NCI-H128 (cell line): ENCODE data around the gene SCART1.
"Not testable (repeated sequence)": the region's sequence is repeated elsewhere in the genome, so short reads cannot be mapped to it uniquely, and the experiment has no call there.

Source experiments
- DNase-seq: peaks from one replicate; lab custom pipeline; 2025; ENCODE audit not compliant: unreplicated experiment; lab: John Stamatoyannopoulos, UW

SCART1 gene

DNA sequence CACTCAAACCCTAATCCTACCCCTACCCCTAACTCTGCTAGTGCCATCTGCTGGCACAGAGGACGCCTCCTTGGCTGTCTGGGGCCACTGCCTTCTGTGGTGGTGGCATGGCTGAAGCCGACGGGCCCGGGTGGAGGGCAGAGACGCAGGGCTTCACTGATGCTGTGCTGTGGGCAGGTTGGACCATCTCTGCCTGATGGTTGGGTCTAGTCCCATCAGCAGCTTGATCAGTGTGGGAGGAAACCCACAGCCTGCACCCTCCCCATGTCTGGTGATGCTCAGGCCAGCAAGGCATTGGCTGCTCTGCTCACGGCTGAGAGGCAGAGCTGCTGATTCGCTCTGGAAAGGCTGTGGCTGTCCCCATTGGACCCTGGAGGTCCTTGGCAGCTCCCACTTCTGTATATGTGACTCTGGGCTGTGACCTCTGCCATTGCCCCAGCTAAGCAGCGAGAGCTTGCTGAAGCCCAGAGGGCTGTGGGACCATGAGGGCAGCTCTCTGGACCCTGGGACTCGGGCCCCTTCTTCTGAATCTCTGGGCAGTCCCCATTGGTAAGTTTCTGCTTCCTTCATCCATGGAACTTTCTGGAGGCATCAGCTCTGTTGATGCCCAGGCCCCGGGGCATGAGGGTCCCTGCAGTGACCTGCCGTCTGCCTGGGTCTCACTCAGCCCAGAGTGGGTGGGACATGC lies at the start of gene SCART1:
SCART1 (plus strand) TSS at position 430 of the 688 bp plus-strand sequence; CDS start at position 483, 53 bp downstream.
- no peak for DNase-seq

DNA sequence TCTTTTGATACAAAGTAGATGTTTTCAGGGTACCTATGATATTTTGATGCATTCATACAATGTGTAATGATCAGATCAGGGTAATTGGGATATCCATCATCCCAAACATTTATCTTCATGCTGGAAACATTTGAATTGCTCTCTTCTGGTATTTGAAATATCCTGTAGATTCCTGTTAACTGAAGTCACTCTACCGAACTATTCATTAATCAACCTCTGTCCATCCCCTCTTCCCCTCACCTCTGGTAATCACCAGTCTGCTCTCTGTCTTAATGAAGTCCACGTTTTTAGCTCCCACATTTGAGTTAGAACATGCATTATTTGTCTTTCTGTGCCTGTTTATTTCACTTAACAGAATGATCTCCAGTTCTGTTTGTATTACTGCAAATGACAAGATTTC lies 48.5 kb upstream of the SCART1 start:
- no peak for DNase-seq

DNA sequence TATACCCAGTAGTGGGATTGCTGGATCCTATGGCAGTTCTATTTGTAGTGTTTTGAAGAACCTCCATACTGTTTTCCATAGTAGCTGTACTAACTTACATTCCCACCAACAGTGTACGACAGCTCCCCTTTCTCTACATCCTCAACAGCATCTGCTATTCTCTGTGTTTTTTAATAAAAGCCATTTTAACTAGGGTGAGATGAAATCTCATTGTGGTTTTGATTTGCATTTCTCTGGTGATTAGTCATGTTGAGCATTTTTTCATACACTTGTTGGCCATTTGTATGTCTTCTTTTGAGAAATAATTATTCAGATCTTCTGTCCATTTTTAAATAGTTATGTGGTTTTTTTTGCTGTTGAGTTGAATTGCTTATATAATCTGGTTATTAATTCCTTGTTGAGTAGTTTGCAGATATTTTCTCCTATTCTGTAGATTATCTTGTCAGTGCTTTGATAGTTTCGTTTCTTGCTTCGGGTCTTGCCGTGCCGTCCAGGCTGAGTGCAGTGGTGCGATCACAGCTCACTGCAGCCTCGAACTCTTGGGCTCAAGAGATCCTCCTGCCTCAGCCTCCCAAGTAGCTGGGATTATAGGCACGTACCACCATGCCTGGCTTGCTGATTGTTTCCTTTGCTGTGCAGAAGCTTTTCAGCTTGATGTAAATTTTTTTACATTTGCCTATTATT lies 47.8 kb upstream of the SCART1 start:
- no peak for DNase-seq

DNA sequence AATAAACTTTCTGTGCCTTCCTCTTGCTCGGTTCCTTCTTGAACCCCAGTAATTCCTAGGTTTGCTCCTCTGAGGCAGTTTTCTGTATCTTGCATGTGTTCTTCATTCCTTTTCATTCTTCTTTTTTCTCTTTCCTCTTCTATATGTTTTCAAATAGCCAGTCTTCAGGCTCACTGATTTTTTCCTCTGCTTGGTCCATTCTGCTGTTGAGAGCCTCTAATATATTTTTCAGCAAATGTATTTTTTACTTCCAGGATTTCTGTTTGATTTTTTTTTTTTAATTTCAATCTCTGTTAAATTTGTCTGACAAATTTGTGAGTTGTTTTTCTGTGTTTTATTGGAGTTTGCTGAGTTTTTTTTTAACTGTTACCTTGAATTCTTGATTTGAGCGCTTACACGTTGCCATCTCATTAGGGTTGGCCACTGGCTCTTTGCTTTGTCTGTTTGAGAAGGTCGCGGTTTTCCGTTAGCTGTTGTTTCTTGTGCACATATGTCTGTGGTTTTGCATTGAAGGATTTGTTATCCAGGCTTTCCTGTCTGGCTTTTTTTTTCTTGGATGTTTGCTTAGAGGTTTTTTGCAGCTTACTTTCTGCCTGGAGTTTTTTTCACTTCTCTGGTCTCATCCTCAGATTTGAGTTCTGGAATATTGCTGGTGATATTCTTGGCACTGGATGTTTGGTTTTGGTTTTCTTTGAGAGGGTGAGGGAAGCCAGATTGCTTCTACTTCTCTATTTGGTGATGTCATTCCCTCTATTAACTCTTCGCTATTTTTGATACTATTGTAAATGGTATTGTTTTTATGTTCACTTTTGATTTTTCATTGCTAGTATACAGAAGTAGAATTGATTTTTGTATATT lies 42.0 kb upstream of the SCART1 start:
- DNase-seq, result no peak

DNA sequence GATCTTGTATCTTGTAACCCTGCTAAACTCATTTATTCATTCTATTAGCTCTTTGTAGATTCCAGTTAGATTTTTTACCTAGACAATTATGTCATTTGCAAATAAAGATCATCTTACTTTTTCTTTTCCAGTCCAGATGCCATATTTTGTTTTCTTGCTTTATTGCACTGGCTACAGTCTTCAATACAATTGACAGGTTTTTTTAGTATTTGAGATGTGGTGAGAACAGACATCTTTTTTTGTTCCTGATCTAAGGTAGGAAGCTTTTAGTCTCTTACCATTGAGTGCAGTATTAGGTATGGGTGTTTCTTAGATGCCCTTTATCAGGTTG lies 41.4 kb upstream of the SCART1 start:
- DNase-seq, result no peak

DNA sequence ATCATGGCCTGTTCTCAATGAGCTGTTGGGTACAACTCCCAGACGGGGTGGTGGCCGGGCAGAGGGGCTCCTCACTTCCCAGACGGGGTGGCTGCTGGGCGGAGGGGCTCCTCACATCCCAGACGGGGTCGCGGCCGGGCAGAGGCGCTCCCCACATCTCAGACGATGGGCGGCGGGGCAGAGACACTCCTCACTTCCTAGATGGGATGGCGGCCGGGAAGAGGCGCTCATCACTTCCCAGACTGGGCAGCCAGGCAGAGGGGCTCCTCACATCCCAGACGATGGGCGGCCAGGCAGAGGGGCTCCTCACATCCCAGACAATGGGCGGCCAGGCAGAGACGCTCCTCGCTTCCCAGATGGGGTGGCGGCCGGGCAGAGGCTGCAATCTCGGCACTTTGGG lies 39.3 kb upstream of the SCART1 start:
- not testable (repeated sequence) for DNase-seq

DNA sequence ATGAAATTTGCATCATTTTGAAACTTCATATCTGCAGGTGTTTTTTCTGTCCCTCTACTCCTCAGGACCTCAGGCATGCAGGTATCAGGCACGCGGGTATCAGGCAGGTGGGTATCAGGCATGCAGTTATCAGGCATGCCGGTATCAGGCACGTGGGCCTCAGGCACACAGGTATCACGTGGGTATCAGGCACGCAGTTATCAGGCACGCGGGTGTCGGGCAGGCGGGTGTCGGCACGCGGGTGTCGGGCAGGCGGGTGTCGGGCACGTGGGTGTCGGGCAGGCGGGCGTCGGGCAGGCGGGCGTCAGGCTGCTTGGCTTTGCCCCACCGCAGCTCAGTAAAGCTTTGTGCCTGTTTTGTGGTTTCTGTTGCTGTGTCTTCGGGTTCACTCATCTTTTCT lies 38.0 kb upstream of the SCART1 start:
- DNase-seq, result no peak

DNA sequence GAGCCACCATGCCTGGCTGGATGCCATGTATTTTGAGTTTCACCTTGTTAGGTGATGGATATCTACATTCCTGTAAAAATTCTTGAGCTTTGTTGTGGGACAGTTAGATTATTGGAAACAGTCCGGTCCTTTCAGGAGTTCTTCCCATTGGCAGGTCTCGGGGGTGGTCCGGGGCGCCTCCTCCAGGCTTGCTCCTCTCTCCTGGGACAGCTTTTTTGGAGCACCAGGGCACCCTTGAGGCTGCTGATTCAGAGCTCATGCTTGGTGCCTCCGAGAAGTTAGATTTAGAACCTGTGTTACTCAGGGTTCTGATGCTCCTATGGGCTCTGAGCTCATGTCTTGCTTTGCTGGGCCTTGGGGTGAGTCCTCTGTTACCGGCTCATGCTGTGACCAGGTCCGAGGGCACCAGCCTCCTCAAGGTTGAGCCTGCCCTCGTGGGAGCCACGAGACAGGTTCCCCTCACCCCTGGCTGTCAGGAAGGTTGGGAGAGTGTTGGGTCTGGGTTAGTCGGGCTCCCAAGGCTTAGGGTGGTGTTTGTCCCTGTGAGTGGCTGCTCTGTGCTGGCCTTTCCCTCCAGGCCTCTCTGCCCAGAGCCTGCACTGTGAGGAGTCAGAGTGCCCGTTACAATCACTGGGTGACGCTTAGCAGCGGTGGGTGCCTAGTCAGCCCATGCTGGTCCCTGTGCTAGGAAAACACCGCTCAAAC lies 35.3 kb upstream of the SCART1 start:
- no peak for DNase-seq

DNA sequence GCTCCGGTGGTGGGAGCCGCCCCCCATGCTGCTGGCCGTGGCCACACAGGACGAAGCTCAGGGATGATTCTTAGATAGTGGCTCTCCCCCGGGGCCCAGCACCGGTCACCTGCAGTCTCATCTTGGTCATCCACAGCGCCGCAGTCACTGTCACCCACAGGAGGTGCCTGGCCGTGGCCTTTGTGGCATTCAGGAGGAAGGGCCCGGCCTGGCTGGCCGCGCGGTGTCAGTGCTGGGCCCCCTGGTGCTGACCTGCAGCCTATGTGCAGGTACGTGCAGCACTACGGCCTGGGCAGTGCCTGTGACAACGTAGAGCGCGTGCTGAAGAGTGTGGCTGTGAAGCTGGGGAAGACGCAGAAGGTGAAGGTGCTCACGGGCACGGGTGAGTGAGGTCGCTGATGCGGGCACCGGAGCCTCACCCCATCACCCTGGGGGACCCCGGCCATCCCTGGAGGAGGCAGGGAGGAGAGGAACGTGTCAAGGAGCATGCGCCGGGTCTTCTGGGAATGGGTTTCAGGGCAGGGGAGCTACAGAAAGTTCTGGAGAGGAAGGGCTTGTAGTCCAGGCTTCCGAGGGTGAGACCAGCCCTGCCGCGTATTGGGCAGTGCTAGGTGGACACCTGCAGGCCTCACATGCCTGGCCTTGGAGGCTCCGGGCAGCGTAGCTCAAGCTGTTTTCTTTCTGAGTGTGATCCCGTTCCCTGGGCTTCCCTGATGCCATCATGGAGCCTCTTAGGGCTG lies 34.4 kb upstream of the SCART1 start:
- DNase-seq, result no peak

DNA sequence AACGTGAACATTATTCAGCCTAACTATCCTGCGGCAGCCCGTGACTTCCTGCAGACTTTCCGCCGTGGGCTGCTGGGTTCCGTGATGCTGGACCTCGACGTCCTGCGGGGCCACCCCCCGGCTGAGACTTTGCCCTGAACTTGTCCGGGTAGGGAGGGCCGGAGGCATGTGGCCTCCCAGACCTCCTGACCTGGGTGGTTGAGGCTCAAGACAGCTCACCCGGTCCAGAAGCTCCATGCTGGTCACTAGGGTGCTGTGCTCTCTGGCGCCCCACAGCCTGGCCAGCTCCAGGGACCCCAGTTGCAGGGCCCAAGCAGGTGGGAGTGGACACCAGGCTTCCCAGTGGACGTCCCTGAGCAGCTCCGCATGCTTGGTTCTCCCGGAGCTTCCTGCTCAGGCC lies 33.7 kb upstream of the SCART1 start:
- DNase-seq, result no peak

DNA sequence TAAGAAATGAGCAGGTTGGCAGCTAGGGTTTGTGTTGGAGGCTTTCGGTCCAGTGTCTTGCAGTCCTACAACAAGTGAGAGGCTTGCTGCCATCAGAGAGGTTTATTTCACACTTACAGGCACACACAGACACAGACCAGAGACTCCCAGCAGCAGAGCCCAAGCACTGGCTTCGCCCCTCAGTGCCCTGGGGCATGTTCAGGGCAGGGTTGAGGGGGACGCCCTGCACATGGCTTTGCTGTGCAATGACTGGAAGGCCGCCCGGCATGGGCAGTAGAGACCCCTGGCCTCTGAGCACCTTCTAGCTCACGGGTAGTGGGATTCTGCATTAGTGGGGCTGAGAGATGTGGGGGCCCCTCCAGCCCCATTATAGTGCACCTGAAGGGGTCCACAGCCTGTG lies 33.2 kb upstream of the SCART1 start:
- DNase-seq, result no peak

DNA sequence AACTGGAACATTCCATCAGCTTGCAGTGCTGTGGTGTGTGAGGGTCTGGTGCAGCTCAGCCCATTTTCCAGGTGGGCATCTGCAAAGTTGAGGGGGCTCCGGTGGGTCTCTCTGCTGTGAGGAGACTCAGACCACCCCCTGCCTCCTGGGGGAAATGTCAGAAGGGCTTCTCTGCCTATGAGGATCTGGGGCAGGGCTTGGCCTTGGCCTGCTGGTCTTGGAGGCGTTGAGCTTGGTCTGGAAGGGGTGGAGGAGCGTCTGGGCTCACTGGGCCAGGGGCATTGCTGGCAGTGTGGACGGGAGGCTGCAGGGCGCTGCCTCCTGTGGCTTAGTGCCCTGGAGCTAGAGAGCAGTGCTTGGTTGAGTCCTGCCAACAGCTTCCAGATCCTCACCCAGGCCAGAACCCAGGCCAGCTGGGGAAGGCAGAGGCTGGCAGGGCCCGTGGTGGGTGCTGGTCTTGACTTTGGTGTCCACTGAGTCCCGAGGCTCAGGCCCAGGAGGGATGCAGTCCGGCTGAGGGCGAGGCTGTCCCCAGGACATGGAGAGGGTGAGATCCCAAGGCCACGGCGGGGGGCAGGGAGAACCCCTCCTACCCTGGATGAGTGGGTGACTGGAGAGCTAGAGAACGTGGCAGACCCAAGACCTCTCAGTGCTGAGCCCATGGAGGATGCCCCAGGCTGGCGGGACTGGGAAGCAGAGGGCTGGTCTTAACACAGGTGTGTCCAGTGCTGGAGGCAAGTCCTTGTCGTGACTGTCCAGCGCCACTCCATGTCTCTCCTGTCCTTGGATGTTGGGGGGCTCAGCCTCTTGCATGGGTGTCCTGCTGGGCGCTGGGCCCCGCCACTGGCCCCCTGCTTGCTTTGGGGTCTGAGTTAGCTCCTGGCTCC lies 32.2 kb upstream of the SCART1 start:
- DNase-seq, result no peak

DNA sequence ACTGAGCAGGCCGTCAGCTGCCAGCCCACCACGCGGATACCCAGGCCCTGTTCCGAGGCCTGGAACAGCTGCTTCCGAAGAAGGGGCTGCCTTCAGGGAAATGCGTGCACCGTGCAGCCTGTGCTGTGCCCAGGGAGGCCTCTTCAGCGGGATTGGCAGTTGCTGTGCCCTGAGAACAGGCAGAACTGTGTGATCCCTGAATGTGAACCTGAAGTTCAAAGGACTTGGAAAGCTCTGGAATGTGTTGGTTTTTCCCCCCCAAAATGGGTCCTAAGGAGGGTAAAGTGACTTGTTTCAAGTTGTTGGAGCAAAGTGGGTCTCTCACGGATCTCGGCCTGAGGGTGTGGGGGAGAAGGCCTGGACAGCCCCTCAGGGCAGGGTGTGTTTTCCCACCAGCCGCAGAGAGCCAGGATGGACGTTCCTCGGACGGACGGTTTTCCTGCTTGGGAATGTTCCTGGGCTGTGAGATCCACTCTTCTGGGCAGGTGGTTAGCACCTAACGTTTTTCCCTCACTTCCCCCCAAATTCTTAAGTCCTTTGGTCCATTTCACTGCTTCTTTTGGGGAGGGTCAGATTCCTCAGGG lies 31.4 kb upstream of the SCART1 start:
- no peak for DNase-seq

DNA sequence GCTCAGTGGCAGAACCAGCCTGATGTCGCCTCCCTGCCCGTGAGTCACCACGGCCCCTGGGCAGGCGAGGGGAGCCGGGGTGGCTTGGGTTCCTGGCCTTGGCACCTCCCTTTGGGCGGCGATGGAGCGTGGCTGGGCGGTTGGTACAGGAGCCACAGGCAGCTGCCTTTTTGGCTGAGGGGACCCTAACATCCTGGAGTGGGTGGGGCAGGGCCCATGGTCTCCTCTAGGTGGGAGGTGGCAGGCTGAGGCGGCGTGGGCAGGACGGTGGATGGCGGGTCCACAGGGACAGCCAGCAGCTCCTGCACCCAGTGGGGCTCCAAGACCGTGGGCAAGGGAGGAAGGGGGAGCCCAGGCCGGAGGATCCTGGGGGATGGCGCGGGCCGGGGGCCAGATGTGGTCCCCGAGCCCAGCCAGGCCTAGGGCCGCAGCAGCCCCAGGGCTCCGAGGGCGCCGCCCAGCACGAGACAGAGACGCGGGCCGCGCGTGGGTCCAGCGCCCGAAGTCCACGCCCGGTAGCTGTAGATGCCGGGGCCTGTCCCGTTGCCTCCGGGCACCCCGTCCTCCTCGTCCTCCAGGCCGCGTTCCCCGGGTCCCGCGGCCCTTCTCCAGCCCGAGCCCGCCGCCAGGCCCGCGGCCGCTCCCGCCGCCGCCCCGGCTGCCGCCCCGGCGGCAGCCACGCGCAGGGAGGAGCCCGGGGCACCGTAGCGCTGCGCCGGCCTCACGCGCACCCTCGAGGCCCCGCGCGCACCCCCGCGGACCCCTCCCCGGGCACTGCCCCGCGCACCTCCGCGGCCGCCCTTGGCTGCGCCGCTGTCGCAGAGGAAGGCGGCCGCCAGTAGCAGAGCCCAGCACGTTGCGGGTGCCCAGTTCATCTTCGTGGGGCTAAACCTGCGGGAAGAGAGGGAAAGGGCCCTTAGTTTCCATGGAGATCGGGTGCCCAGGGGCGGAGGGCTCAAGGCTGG lies 30.7 kb upstream of the SCART1 start:
- DNase-seq, result no peak

DNA sequence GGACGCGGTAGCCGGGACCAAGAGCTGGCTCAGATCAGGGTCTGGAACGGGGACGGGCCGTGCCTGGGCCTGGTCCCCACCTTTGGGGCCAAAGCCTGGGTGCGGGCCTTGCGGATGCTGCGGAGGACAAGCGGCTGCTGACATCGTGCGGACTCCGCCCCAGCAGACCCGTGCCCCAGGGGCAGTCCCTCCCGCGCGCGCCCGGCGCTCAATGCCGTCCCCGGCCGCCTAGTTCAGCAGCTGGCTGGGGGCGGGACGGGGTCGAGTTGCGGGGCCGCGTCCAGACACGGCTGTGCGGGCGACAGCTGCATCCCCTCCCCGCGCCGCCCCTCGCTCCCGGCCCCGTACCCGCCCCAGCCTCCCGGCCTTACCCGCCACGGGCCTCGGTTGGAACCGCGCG lies 29.6 kb upstream of the SCART1 start:
- not testable (repeated sequence) for DNase-seq

DNA sequence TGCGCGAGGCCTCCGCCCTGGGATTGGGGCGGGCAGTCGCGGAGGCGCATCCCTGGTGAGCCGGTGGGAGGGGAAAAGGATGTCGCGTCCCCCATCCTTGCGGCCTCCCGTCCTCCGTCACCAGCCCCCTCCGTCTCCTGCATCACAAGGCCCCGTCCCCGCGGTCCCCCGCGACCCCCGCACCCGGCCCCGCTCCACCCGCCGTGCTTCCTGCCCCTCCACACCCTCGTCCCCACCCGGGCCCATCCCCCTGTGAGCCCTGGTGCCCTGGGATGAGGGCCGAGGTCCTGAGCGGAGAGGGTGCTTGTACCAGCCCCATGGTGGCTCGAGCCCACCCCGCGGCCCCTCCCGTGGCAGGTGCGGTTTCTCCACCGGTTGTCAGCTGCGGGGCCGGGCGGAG lies 29.1 kb upstream of the SCART1 start, which contains the start of gene SPRN:
SPRN (minus strand) TSS at position 25 of the 400 bp plus-strand sequence. CDS start 944 bp downstream, outside the sequence.
- not testable (repeated sequence) for DNase-seq

DNA sequence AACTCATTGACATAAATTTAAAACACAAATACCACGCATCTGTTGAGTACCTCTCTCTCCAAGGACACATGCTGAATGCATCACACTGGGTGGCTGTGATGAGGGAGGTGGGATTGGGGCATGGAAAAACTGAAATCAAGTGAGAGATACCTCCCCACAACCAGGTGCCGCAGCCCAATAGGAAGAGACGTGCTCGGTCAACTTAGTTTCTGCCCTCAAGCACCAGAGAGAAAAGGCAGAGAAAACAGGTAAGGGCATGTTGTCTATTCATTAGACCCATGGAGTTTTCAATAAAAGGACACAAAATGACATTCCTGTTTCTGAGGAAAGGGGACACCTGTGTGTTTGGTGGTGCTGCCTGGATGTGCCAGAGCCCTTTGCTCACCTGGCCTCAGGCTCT lies 24.2 kb upstream of the SCART1 start:
- not testable (repeated sequence) for DNase-seq
